SK-N-SH treated with all-trans-retinoic acid at 6 μM for 48 hours (cell line): ENCODE data around the gene AGR2.

ENCODE experiments used
- ATAC-seq: fragments of 200-7000 bp; cut with Tn5 transposase; 3 replicates; pipeline ENCODE4 v1.9.1; 2020; ENCODE audit warnings: mild to moderate bottlenecking, moderate library complexity
- ARNTL ChIP-seq: fragments of 450-650 bp; formaldehyde crosslinking; IDR thresholded peaks from 2 replicates; pipeline ENCODE4 v1.5.0; 2020; ENCODE audit warnings: low read depth, mild to moderate bottlenecking, moderate library complexity, borderline replicate concordance
- CSDC2 ChIP-seq: fragments of 250-450 bp; sonication (Bioruptor Pico); IDR thresholded peaks from 2 replicates; pipeline ENCODE4 v1.5.0; 2020; ENCODE audit warnings: mild to moderate bottlenecking, moderate library complexity
- ESRRG ChIP-seq: fragments of 250-450 bp; sonication (Bioruptor Pico); IDR thresholded peaks from 2 replicates; pipeline ENCODE4 v1.6.1; 2021; ENCODE audit warnings: mild to moderate bottlenecking
- GLIS3 ChIP-seq: fragments of 250-450 bp; sonication (Bioruptor Pico); IDR thresholded peaks from 2 replicates; pipeline ENCODE4 v1.5.0; 2020; ENCODE audit warnings: mild to moderate bottlenecking, moderate library complexity
- ISL1 ChIP-seq: fragments of 250-450 bp; sonication (Bioruptor Pico); IDR thresholded peaks from 2 replicates; pipeline ENCODE4 v2.1.2; 2022; ENCODE audit warnings: mild to moderate bottlenecking, moderate library complexity
- RARB ChIP-seq: fragments of 250-450 bp; sonication (Bioruptor Pico); IDR thresholded peaks from 2 replicates; pipeline ENCODE4 v1.8.0; 2021; ENCODE audit warnings: mild to moderate bottlenecking, moderate library complexity
- SNAI2 ChIP-seq: fragments of 250-450 bp; sonication (Bioruptor Pico); IDR thresholded peaks from 2 replicates; pipeline ENCODE4 v1.5.0; 2020; ENCODE audit warnings: mild to moderate bottlenecking, moderate library complexity
- TCF4 ChIP-seq: fragments of 250-450 bp; sonication (Bioruptor Pico); IDR thresholded peaks from 2 replicates; pipeline ENCODE4 v1.8.0; 2021; ENCODE audit warnings: mild to moderate bottlenecking, moderate library complexity, borderline replicate concordance
- TOX ChIP-seq: fragments of 250-450 bp; sonication (Bioruptor Pico); IDR thresholded peaks from 2 replicates; pipeline ENCODE4 v1.8.0; 2021; ENCODE audit warnings: mild to moderate bottlenecking, moderate library complexity, borderline replicate concordance
- ZC3H10 ChIP-seq: fragments of 250-450 bp; sonication (Bioruptor Pico); IDR thresholded peaks from 2 replicates; pipeline ENCODE4 v1.5.1; 2021; ENCODE audit warnings: mild to moderate bottlenecking, moderate library complexity
- ZFP3 ChIP-seq: fragments of 250-450 bp; sonication (Bioruptor Pico); IDR thresholded peaks from 2 replicates; pipeline ENCODE4 v1.5.0; 2020; ENCODE audit warnings: mild to moderate bottlenecking, moderate library complexity
- ZFP30 ChIP-seq: fragments of 450-650 bp; formaldehyde crosslinking; IDR thresholded peaks from 2 replicates; pipeline ENCODE4 v1.5.0; 2022; ENCODE audit warnings: mild to moderate bottlenecking, moderate library complexity
- ZNF565 ChIP-seq: fragments of 450-650 bp; formaldehyde crosslinking; conservative IDR thresholded peaks from 2 replicates; pipeline ENCODE4 v1.5.0; 2020; ENCODE audit warnings: low read depth, mild to moderate bottlenecking, moderate library complexity
- ZNF70 ChIP-seq: fragments of 450-650 bp; formaldehyde crosslinking; IDR thresholded peaks from 2 replicates; pipeline ENCODE4 v1.5.0; 2020; ENCODE audit warnings: mild to moderate bottlenecking, moderate library complexity
- ZNF8 ChIP-seq: fragments of 450-650 bp; formaldehyde crosslinking; IDR thresholded peaks from 2 replicates; pipeline ENCODE4 v1.5.0; 2020; ENCODE audit warnings: mild to moderate bottlenecking, moderate library complexity
- TF ChIP-seq, protein P1 (sequence below): fragments of 250-450 bp; sonication (Bioruptor Pico); IDR thresholded peaks from 2 replicates; pipeline ENCODE4 v1.8.0; 2020; ENCODE audit warnings: mild to moderate bottlenecking, moderate library complexity, borderline replicate concordance
- TF ChIP-seq, protein P2 (sequence below): fragments of 250-450 bp; sonication (Bioruptor Pico); IDR thresholded peaks from 2 replicates; pipeline ENCODE4 v1.8.0; 2021; ENCODE audit warnings: low read depth, mild to moderate bottlenecking, moderate library complexity, borderline replicate concordance
- TF ChIP-seq, protein P3 (sequence below): fragments of 250-450 bp; sonication (Bioruptor Pico); IDR thresholded peaks from 2 replicates; pipeline ENCODE4 v1.5.1; 2020; ENCODE audit warnings: low read depth, mild to moderate bottlenecking, moderate library complexity
- TF ChIP-seq, protein P4 (sequence below): fragments of 250-450 bp; sonication (Bioruptor Pico); IDR thresholded peaks from 2 replicates; pipeline ENCODE4 v1.5.0; 2020; ENCODE audit warnings: mild to moderate bottlenecking, moderate library complexity
- TF ChIP-seq, protein P5 (sequence below): fragments of 250-450 bp; sonication (Bioruptor Pico); IDR thresholded peaks from 2 replicates; pipeline ENCODE4 v1.5.1; 2021; ENCODE audit warnings: mild to moderate bottlenecking, moderate library complexity

AGR2 gene

DNA sequence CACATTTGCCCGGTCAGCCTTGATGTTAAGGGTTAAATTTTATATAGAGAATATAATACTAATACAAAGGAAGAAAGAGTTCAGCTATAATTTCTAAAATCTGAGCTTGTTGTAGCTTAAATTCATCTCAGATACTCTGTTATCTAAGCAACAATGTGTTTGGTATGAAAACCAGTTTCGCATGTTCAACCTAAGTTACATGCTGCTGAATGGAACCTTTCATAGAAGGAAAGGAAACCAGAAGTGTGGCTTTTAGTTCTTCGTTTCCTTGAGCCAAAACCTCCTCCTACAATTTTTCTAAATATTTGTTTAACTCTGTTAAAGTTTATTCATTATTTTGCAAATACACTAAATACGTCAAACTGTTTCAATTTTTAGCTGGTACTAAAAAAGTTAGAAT is 18.5 kb downstream of the AGR2 start:
- no peak for ATAC-seq
- TF ChIP-seq GLIS3 (CRISPR knock-in tag) (no peak), ARNTL (CRISPR knock-in tag) (no peak), ZC3H10 (CRISPR knock-in tag) (no peak), ZFP30 (CRISPR knock-in tag) (no peak), ZNF565 (CRISPR knock-in tag) (no peak), ZNF8 (CRISPR knock-in tag) (no peak), TOX (CRISPR knock-in tag) (no peak), SNAI2 (CRISPR knock-in tag) (no peak), ZNF70 (CRISPR knock-in tag) (no peak), ESRRG (CRISPR knock-in tag) (no peak), RARB (CRISPR knock-in tag) (no peak), TCF4 (no peak), CSDC2 (CRISPR knock-in tag) (no peak)
- TF ChIP-seq, protein P1, sequence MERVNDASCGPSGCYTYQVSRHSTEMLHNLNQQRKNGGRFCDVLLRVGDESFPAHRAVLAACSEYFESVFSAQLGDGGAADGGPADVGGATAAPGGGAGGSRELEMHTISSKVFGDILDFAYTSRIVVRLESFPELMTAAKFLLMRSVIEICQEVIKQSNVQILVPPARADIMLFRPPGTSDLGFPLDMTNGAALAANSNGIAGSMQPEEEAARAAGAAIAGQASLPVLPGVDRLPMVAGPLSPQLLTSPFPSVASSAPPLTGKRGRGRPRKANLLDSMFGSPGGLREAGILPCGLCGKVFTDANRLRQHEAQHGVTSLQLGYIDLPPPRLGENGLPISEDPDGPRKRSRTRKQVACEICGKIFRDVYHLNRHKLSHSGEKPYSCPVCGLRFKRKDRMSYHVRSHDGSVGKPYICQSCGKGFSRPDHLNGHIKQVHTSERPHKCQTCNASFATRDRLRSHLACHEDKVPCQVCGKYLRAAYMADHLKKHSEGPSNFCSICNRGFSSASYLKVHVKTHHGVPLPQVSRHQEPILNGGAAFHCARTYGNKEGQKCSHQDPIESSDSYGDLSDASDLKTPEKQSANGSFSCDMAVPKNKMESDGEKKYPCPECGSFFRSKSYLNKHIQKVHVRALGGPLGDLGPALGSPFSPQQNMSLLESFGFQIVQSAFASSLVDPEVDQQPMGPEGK (CRISPR knock-in tag), result no peak
- TF ChIP-seq, protein P2, sequence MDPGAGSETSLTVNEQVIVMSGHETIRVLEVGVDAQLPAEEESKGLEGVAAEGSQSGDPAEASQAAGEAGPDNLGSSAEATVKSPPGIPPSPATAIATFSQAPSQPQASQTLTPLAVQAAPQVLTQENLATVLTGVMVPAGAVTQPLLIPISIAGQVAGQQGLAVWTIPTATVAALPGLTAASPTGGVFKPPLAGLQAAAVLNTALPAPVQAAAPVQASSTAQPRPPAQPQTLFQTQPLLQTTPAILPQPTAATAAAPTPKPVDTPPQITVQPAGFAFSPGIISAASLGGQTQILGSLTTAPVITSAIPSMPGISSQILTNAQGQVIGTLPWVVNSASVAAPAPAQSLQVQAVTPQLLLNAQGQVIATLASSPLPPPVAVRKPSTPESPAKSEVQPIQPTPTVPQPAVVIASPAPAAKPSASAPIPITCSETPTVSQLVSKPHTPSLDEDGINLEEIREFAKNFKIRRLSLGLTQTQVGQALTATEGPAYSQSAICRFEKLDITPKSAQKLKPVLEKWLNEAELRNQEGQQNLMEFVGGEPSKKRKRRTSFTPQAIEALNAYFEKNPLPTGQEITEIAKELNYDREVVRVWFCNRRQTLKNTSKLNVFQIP (CRISPR knock-in tag), result no peak
- TF ChIP-seq, protein P3, sequence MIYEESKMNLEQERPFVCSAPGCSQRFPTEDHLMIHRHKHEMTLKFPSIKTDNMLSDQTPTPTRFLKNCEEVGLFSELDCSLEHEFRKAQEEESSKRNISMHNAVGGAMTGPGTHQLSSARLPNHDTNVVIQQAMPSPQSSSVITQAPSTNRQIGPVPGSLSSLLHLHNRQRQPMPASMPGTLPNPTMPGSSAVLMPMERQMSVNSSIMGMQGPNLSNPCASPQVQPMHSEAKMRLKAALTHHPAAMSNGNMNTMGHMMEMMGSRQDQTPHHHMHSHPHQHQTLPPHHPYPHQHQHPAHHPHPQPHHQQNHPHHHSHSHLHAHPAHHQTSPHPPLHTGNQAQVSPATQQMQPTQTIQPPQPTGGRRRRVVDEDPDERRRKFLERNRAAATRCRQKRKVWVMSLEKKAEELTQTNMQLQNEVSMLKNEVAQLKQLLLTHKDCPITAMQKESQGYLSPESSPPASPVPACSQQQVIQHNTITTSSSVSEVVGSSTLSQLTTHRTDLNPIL (CRISPR knock-in tag), result no peak
- TF ChIP-seq, protein P4, sequence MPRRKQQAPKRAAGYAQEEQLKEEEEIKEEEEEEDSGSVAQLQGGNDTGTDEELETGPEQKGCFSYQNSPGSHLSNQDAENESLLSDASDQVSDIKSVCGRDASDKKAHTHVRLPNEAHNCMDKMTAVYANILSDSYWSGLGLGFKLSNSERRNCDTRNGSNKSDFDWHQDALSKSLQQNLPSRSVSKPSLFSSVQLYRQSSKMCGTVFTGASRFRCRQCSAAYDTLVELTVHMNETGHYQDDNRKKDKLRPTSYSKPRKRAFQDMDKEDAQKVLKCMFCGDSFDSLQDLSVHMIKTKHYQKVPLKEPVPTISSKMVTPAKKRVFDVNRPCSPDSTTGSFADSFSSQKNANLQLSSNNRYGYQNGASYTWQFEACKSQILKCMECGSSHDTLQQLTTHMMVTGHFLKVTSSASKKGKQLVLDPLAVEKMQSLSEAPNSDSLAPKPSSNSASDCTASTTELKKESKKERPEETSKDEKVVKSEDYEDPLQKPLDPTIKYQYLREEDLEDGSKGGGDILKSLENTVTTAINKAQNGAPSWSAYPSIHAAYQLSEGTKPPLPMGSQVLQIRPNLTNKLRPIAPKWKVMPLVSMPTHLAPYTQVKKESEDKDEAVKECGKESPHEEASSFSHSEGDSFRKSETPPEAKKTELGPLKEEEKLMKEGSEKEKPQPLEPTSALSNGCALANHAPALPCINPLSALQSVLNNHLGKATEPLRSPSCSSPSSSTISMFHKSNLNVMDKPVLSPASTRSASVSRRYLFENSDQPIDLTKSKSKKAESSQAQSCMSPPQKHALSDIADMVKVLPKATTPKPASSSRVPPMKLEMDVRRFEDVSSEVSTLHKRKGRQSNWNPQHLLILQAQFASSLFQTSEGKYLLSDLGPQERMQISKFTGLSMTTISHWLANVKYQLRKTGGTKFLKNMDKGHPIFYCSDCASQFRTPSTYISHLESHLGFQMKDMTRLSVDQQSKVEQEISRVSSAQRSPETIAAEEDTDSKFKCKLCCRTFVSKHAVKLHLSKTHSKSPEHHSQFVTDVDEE, result no peak
- TF ChIP-seq, protein P5, sequence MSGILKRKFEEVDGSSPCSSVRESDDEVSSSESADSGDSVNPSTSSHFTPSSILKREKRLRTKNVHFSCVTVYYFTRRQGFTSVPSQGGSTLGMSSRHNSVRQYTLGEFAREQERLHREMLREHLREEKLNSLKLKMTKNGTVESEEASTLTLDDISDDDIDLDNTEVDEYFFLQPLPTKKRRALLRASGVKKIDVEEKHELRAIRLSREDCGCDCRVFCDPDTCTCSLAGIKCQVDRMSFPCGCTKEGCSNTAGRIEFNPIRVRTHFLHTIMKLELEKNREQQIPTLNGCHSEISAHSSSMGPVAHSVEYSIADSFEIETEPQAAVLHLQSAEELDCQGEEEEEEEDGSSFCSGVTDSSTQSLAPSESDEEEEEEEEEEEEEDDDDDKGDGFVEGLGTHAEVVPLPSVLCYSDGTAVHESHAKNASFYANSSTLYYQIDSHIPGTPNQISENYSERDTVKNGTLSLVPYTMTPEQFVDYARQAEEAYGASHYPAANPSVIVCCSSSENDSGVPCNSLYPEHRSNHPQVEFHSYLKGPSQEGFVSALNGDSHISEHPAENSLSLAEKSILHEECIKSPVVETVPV (CRISPR knock-in tag), result no peak
- TF ChIP-seq, all 23 proteins: peak for 0

DNA sequence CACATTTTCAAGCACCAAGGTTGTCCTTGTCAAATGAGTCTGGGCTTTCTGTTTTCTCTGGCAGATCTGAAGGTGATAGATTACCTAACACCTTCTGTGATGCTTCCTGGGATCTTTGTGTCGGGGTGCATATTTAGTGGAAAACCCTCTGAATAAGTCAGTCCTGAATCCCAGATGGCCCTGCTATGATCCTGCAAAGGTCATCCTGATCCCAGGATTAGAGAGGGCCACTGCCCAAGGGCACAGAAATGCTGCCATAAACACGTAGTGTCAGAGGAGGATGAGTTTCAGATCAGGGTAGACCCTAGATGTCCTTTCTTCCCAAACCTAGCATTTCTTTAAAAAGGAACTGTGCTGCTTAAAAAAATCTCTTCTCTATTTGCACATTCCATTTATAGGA is 19.0 kb downstream of the AGR2 start:
- ATAC-seq, result no peak
- TF ChIP-seq, protein P3 (CRISPR knock-in tag), result no peak
- TF ChIP-seq, protein P5 (CRISPR knock-in tag), result no peak
- TF ChIP-seq ZNF8 (CRISPR knock-in tag) (no peak), ARNTL (CRISPR knock-in tag) (no peak), ISL1 (no peak), ZFP30 (CRISPR knock-in tag) (no peak), ZFP3 (CRISPR knock-in tag) (no peak)
- TF ChIP-seq, protein P1 (CRISPR knock-in tag), result no peak
- TF ChIP-seq, protein P4, result no peak
- TF ChIP-seq, protein P2 (CRISPR knock-in tag), result no peak
